HG02938 (cell line): Measurements from ENCODE around the gene STK39.
"Not testable (repeated sequence)": the region's sequence is repeated elsewhere in the genome, so short reads cannot be mapped to it uniquely, and the experiment has no call there.

Experiments
- ATAC-seq: cut with Tn5 transposase; IDR thresholded peaks from one replicate; pipeline ENCODE4 v1.9.1; 2021; ENCODE audit warnings: mild to moderate bottlenecking, moderate library complexity; ENCODE audit not compliant: unreplicated experiment

STK39 gene

GRCh38 chr2:168143813-168144212, 103.6 kb downstream of the STK39 start:
- ATAC-seq = no peak

GRCh38 chr2:168140892-168141291, 106.5 kb downstream of the STK39 start:
- ATAC-seq = no peak

- ATAC-seq = no peak
These were observed 107.5 kb downstream of the STK39 start for GRCh38 chr2:168139852-168140251.

- ATAC-seq = no peak
These were observed 108.5 kb downstream of the STK39 start for GRCh38 chr2:168138901-168139300.

GRCh38 chr2:168138374-168138773, 109.0 kb downstream of the STK39 start:
- no peak for ATAC-seq

GRCh38 chr2:168137510-168138180, 109.8 kb downstream of the STK39 start:
- ATAC-seq = no peak

GRCh38 chr2:168136392-168136977, 110.9 kb downstream of the STK39 start:
- peak; percentile 73 for ATAC-seq

GRCh38 chr2:168135630-168136029, 111.8 kb downstream of the STK39 start:
- ATAC-seq = no peak

- no peak for ATAC-seq
These were observed 112.3 kb downstream of the STK39 start for GRCh38 chr2:168135121-168135520.

- ATAC-seq = no peak
These were observed 112.9 kb downstream of the STK39 start for GRCh38 chr2:168134485-168134884.

GRCh38 chr2:168132389-168132788, 115.0 kb downstream of the STK39 start:
- ATAC-seq = no peak

GRCh38 chr2:168130346-168130745, 117.0 kb downstream of the STK39 start:
- no peak for ATAC-seq

GRCh38 chr2:168127371-168127770, 120.0 kb downstream of the STK39 start:
- ATAC-seq = no peak

GRCh38 chr2:168122210-168122609, 125.2 kb downstream of the STK39 start:
- ATAC-seq = not testable (repeated sequence)

- ATAC-seq = no peak
These were observed 126.7 kb downstream of the STK39 start for GRCh38 chr2:168120730-168121129.

- ATAC-seq = no peak
These were observed 127.1 kb downstream of the STK39 start for GRCh38 chr2:168120310-168120709.

- ATAC-seq = peak; percentile 52
These were observed 127.8 kb downstream of the STK39 start for GRCh38 chr2:168119515-168120141.

- peak; percentile 82 for ATAC-seq
These were observed 128.5 kb downstream of the STK39 start for GRCh38 chr2:168118733-168119514.

GRCh38 chr2:168116448-168116847, 130.9 kb downstream of the STK39 start:
- no peak for ATAC-seq

- no peak for ATAC-seq
These were observed 132.8 kb downstream of the STK39 start for GRCh38 chr2:168114619-168115018.

GRCh38 chr2:168114040-168114439, 133.4 kb downstream of the STK39 start:
- ATAC-seq = no peak

GRCh38 chr2:168107322-168107721, 140.1 kb downstream of the STK39 start:
- no peak for ATAC-seq
